ENCODE measurements around the gene CDKN2A.

DNA sequence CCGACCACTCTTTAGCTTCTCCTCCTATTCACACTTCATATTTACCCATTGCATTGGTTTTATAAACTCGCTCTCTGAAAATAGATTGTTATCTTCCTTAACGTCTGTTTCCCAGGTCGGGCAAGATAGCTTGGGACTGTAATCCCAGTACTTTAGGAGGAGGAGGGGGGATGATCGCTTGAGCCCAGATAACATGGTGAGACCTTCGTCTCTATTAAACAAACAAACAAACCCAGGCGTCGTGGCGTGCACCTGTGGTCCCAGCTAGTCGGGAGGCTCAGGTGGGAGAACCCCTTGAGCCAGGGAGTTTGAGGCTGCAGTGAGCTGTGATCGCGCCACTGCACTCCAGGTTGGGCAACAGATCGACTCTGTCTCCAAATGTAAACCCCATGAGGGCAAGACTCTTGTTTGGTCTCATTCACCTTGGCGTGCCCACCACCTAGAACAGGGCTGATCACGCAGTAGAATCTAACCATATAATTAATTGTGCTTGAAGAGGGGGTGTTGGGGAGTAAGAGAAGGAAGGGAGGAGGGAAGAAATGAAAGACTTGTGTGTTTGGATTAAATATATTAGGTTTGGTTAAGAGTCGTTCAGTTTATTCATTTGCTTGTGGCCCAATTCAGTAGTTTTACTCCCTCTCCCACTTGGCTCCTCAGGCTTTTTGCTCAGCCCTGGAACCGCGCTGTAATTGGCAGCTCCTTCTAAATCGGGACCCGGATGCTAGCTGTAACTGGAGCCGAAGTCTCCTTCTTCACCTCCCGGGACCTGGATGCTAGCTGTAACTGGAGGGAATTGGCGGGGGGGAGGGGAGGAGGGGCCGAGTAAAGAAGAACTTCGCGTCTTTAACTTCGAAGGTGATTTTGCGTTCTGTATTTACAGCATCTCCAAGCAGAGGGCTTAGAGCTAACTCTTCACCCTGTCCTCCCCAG, 24.9 kb downstream of the CDKN2A start:
- TF ChIP-seq, protein P1, sequence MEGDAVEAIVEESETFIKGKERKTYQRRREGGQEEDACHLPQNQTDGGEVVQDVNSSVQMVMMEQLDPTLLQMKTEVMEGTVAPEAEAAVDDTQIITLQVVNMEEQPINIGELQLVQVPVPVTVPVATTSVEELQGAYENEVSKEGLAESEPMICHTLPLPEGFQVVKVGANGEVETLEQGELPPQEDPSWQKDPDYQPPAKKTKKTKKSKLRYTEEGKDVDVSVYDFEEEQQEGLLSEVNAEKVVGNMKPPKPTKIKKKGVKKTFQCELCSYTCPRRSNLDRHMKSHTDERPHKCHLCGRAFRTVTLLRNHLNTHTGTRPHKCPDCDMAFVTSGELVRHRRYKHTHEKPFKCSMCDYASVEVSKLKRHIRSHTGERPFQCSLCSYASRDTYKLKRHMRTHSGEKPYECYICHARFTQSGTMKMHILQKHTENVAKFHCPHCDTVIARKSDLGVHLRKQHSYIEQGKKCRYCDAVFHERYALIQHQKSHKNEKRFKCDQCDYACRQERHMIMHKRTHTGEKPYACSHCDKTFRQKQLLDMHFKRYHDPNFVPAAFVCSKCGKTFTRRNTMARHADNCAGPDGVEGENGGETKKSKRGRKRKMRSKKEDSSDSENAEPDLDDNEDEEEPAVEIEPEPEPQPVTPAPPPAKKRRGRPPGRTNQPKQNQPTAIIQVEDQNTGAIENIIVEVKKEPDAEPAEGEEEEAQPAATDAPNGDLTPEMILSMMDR (IDR thresholded peaks at IDR 0.05; ENCODE audit: insufficient read depth, low read length, poor library complexity, severe bottlenecking) = no peak
- no peak for TF ChIP-seq EZH2phosphoT487 (conservative IDR thresholded peaks at IDR 0.05; ENCODE audit: low read length)
